ENCODE measurements around the gene MRPL51.

DNA sequence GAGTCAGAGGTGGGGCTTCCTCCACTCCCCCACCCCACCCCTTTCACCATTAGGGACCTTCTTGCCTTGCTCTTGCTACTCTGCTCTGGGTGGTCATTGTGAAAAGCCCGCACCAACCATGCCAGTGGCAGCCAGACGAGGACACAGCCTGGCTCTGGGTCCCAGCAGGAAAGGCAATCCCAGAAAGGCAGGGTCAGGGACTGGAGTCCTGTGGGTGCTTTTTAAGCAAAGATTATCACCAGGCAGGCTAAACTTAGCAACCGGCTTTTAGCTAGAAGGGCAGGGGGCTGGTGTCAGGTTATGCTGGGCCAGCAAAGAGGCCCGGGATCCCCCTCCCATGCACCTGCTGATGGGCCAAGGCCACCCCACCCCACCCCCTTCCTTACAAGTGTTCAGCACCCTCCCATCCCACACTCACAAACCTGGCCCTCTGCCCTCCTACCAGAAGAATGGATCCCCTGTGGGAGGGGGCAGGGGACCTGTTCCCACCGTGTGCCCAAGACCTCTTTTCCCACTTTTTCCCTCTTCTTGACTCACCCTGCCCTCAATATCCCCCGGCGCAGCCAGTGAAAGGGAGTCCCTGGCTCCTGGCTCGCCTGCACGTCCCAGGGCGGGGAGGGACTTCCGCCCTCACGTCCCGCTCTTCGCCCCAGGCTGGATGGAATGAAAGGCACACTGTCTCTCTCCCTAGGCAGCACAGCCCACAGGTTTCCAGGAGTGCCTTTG is 40.0 kb upstream of the MRPL51 start:
- TF ChIP-seq, protein P1, sequence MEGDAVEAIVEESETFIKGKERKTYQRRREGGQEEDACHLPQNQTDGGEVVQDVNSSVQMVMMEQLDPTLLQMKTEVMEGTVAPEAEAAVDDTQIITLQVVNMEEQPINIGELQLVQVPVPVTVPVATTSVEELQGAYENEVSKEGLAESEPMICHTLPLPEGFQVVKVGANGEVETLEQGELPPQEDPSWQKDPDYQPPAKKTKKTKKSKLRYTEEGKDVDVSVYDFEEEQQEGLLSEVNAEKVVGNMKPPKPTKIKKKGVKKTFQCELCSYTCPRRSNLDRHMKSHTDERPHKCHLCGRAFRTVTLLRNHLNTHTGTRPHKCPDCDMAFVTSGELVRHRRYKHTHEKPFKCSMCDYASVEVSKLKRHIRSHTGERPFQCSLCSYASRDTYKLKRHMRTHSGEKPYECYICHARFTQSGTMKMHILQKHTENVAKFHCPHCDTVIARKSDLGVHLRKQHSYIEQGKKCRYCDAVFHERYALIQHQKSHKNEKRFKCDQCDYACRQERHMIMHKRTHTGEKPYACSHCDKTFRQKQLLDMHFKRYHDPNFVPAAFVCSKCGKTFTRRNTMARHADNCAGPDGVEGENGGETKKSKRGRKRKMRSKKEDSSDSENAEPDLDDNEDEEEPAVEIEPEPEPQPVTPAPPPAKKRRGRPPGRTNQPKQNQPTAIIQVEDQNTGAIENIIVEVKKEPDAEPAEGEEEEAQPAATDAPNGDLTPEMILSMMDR (IDR thresholded peaks at IDR 0.05; ENCODE audit: poor library complexity), result no peak
- TF ChIP-seq EZH2 (IDR thresholded peaks at IDR 0.05; ENCODE audit: borderline replicate concordance) (no peak), EZH2phosphoT487 (IDR thresholded peaks at IDR 0.05; ENCODE audit: low read depth, severe bottlenecking, unreplicated experiment) (no peak)
